ENCODE results near the gene ARHGEF28.

ARHGEF28 gene

GRCh38 chr5:73822278-73822988 is 196.4 kb downstream of the ARHGEF28 start:
- no peak for DNase-seq (ENCODE audit: low read depth)

DNA sequence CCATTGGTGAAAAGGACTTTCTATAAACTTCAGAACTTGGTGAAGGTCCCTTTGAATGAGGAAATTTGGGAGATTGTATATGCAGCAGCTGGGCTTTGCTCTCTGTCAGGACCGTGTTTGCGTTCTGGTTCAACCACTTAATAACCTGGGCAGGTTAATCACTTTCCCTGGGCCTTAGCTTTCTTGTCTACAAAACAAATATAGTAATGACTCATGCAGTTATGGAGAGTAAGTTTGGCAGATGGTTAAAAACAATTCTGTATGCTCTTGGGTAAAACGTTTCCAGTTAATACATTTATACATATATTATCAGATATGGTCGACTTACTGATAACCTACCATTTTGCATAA is 197.0 kb downstream of the ARHGEF28 start:
- no peak for DNase-seq (ENCODE audit: low read depth)

GRCh38 chr5:73823508-73823925 is 197.5 kb downstream of the ARHGEF28 start:
- no peak for DNase-seq (ENCODE audit: low read depth)

GRCh38 chr5:73825199-73825598 is 199.2 kb downstream of the ARHGEF28 start:
- no peak for DNase-seq (ENCODE audit: low read depth)

GRCh38 chr5:73825736-73826135 is 199.7 kb downstream of the ARHGEF28 start:
- no peak for DNase-seq (ENCODE audit: low read depth)

DNA sequence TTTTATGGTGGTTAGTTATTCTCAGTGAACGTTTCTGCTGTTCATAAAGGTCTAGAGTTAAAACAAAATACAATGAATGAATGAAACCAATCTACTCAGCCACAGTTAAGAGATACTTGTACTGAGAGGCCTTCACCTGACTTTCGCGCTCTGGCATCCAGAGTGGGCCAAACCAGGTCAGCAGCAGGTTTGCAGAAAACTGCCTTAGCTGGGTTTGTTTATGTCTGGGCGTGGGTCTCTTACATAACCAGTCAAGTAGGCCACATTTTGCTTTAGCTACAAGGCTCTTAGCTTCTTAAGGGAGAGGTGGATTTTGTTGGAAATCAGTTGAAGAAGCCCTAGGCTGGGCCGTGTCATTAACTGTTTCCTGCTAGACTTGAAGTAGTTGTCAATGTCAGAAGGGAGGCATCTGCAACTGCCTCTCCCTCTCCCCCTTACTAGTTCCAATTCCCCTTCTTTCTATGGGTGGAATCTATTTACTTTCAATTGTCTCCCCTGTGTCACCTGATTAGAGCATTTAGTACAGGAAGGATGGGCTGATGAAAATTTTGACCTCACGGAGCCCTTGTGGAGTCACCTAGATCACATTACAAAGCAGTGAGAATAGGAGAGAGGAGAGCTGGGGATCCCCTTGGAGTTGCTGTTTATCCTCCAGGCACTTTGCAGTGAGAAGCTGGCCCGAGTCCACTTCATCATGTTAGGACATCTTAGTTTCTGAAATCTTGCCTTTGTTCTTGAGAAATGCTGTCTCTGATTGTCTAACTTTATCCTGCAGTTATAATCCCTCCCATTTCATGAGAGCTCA is 200.5 kb downstream of the ARHGEF28 start:
- DNase-seq (ENCODE audit: low read depth): no peak

GRCh38 chr5:73827106-73827450 is 201.1 kb downstream of the ARHGEF28 start:
- DNase-seq (ENCODE audit: low read depth): no peak

DNA sequence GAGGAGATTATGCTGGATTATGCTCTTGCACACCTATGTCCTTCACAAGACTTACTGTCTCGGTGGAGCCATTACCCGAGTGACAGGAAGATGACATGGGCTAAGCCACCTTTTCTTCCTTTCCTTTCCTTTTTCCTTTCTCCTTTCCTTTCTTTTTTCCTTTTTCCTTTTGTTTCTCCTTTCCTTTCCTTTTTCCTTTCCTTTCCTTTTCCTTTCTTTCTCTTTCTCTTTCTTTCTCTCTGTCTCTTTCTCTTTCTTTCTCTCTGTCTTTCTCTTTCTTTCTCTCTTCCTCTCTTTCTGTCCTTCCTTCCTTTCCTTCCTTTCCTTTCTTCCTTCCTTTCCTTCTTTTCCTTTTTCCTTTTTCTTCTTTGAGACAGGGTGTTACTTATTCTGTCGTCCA is 202.5 kb downstream of the ARHGEF28 start:
- no peak for DNase-seq (ENCODE audit: low read depth)

DNA sequence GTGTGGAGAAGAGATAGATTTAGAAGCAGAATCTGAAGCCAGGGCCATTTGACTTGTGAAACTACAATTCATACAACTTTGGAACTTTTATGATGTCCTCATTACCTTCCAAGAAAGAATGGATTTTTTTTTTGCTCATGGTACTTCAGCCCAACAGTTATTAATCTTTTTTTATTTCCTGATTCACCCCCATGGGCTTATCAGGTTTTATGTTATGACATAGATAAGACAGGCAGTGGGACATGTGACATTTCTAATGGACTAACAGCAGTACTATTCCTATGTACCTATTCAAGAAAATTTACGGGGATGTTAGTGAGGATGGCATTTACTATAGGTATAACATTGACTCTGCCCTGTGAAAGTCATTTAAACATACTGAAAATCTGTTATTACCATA is 204.7 kb downstream of the ARHGEF28 start:
- DNase-seq (ENCODE audit: low read depth): no peak

GRCh38 chr5:73831066-73831465 is 205.1 kb downstream of the ARHGEF28 start:
- no peak for DNase-seq (ENCODE audit: low read depth)

DNA sequence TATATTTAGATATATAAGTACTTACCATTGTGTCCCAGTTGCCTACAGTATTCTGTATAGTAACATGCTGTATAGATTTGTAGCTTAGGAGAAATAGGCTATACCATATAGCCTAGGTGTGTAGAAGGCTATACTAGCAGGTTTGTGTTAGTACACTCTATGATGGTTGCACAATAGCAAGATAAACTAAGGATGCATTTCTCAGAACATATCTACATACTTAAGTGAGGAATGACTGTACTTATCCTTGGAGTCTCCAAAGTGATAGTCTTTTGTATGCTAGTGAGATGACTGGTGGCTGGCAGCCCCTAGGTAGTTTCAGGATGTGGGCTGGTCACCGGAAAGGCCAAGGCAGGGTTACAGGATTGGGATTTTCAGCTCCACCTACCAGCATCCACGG is 208.7 kb downstream of the ARHGEF28 start:
- no peak for DNase-seq (ENCODE audit: low read depth)

DNA sequence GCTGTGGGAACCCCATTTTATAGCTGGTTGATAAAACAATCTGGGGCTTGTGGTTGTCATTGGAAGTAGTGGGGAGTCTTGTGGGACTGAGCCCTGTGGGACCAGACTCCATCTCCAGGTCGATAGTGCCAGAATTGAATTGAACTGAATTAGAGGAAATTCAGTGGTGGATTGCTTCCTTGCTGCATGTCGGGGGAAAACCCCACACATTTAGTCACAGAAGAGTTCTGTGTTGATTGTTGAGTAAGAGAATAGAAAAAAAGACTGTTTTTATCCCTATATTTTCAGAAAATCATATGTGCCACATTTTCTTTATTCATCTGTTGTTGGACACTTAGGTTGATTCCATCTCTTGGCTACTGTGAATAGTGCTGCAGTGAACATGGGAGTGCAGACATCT is 209.7 kb downstream of the ARHGEF28 start:
- no peak for DNase-seq (ENCODE audit: low read depth)

GRCh38 chr5:73836607-73837006 is 210.6 kb downstream of the ARHGEF28 start:
- no peak for DNase-seq (ENCODE audit: low read depth)

- no peak for DNase-seq (ENCODE audit: low read depth)
These were observed 212.9 kb downstream of the ARHGEF28 start for GRCh38 chr5:73838901-73839300.

- no peak for DNase-seq (ENCODE audit: low read depth)
These were observed 215.6 kb downstream of the ARHGEF28 start for GRCh38 chr5:73841641-73842040.

- DNase-seq (ENCODE audit: low read depth): no peak
These were observed 218.2 kb downstream of the ARHGEF28 start for GRCh38 chr5:73844165-73844564.

DNA sequence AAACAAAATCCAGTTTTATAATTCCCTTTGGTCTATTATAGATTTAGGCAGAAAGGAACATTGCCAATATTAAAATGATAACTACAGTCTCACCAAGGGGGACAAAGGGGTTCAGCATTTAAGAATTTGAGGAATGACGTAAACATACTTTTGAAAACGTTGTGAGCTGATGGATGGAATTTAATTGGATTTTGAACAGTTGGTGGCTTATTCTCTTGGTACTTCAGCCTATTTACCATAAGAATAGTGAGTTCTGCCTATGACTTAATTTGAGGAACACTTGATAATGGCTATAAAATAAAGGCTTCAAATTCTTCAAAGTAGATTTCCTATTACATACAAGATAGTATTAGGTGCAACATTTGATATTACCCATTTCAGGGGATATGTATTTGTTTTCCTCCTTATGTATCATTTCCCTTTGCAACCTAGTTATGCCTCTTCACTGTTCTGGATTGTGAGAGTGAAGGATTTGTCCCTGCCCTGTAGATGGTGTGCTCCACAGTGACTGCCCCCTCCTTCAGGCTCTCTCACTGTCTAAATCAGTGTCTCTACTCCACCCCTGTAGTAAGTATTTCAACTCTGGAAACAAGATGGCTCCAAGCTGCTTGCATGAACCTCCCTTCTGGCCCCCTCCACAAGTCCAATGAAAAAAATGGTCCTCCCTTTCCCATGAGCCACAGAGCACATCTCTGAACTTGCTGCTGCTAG is 225.6 kb downstream of the ARHGEF28 start:
- DNase-seq (ENCODE audit: low read depth): no peak

DNA sequence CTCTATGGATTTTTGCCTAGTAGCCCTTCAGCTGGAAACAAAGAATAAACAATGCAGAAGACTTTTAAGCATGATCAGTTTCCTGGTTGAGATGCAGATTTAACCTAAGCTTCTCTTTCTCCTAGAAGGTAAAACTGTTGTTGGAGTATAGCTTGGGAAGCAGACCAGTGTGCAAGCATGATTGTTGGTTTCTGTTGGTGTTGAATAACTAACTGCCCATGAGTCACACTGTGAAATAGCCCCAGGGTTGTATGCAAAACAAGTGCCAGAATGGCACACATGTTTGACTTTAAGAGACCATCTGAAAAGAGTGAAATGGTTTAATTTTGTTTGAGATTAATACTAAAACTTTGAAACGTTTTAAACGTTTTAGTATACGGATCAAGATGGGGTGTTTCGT is 227.1 kb downstream of the ARHGEF28 start:
- peak; percentile 20 for DNase-seq (ENCODE audit: low read depth)

GRCh38 chr5:73856997-73857396 is 231.0 kb downstream of the ARHGEF28 start:
- no peak for DNase-seq (ENCODE audit: low read depth)

DNA sequence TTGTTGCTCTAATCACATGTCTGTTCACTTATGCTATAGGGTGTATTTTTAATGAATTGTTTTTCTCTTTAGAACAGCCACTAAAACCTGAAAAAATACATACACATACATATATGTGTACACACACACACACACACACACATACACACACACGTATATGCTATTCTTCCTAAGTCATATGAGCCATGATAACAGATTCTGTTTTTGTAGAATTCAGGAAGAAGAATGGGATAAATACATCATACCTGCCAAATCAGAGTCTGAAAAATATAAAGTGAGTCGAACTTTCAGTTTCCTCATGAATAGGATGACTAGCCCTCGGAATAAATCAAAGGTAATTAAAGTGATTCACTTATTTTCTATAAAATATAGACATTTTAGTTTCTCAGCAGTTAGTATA is 231.4 kb downstream of the ARHGEF28 start:
- DNase-seq (ENCODE audit: low read depth): no peak

GRCh38 chr5:73858054-73858453 is 232.1 kb downstream of the ARHGEF28 start:
- DNase-seq (ENCODE audit: low read depth): no peak

DNA sequence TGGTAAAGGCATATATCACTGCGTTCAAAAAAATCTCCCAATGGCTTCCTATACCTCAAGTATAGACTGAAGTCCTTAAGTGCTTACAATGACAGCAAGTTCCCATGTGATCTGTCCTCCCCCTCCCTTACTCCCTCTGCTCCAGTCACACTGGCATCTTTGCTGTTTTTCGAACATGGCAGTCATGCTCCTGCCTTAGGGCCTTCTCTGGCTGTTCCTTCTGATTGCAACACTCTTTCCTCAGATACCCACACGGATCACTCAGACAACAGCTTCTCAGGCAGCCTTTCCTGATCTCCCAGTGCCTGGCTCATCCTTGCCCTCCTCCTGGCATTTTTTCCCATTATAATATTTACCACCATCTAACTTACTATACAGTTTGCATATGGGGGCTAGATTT is 232.8 kb downstream of the ARHGEF28 start:
- DNase-seq (ENCODE audit: low read depth): no peak

DNA sequence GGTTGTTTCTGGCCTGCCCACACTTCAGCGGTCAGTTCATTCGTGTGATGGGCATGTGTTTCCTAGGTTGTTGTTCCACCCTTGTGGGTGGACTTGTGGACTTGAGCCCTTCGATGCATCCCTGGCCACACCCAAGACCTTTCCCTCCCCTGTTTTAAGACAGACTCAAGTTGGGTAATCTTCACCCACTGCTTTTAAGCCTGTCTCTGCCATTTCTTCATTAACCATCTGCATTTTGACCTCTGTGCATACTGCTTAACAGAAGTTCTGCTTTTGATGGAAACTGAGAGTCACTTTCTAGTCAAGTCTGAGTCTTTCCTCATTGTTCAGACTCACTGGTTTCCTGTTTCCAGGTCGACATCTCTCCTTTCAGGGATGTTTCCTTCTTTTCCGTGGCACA is 233.7 kb downstream of the ARHGEF28 start:
- no peak for DNase-seq (ENCODE audit: low read depth)

All from HS-5 (cell line).